ENCODE data around the gene NAV2. TPM values are rescaled to one million over a fixed set of nuclear protein-coding genes. Genes with fewer than 3 reads are reported as not detected.

The NAV2 gene
- total RNA-seq, 4 donors from 2014 or later, result 9.1 to 34.7 (median 22.2) TPM

DNA sequence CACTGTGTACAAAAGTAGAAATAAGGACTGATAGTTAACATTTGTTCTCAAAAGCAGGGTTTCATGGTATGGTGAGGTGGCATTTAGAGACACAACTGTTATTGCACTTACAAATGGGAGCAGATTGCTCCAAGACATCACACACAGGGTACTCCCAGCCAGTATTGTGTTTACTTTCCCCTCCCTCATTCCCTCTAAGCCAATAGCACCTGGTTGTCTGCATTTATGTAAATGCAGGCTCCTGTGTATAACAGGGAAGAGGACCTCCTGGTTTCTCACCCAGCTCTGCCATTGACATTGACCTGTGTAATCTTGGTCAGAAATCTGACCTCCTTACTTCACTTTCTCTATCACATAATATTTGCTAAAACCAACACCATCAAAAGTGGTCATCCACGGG lies 154.4 kb downstream of the NAV2 start:
- Histone ChIP-seq H3K27me3 (no peaks in the 10 kb centered on the region), H3K4me3 (no peak overlapping the region), H3K27ac (no peak overlapping the region), H3K9me3 (no peaks in the 10 kb centered on the region), H3K36me3 (no peaks in the 10 kb centered on the region), H3K4me1 (peaks cover 35% of the 10 kb centered on the region)
- DNase-seq (ENCODE audit: low spot score in 2 of 2), result no peak
- TF ChIP-seq EP300 (IDR thresholded peaks at IDR 0.05) (no peak), POLR2A (IDR thresholded peaks at IDR 0.05) (no peak), POLR2AphosphoS5 (IDR thresholded peaks at IDR 0.05) (no peak)
- TF ChIP-seq, protein P1, sequence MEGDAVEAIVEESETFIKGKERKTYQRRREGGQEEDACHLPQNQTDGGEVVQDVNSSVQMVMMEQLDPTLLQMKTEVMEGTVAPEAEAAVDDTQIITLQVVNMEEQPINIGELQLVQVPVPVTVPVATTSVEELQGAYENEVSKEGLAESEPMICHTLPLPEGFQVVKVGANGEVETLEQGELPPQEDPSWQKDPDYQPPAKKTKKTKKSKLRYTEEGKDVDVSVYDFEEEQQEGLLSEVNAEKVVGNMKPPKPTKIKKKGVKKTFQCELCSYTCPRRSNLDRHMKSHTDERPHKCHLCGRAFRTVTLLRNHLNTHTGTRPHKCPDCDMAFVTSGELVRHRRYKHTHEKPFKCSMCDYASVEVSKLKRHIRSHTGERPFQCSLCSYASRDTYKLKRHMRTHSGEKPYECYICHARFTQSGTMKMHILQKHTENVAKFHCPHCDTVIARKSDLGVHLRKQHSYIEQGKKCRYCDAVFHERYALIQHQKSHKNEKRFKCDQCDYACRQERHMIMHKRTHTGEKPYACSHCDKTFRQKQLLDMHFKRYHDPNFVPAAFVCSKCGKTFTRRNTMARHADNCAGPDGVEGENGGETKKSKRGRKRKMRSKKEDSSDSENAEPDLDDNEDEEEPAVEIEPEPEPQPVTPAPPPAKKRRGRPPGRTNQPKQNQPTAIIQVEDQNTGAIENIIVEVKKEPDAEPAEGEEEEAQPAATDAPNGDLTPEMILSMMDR (IDR thresholded peaks at IDR 0.05), result no peak
- 84% methylated on average over 1 of the region's 1 CpG for WGBS

DNA sequence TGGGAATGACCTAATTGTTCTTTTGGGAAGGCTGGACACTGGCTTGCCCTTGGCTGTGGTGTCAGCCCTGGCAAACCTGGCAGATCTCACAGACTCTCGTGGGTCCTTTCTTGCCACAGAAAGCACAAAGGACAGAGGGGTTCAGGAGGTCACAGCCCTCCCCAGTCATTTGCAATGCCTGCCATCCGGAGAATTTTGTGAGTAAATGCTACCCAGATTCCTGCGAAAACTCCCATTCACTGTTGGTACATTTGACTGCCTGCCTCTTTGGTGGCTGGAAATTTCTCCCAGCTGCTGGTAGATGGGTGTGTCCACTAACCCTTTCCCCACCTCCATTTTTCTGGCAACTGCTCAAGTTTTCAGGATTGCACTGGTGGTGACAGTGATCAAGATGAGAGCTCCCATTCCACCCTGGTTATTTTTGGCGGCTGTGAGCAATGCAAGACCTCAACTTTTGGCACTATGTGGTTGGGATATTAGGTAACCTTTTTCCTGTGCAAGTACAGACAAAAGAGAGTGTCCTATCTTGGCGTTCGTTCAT lies 155.7 kb downstream of the NAV2 start:
- TF ChIP-seq, protein P1 (IDR thresholded peaks at IDR 0.05), result no peak
- peak in 1 of 3 donors; percentile 58 for TF ChIP-seq POLR2AphosphoS5 (IDR thresholded peaks at IDR 0.05)
- H3K4me1 ChIP-seq, result peaks cover 44% of the 10 kb centered on the region
- no peak overlapping the region for H3K4me3 ChIP-seq
- no peaks in the 10 kb centered on the region for H3K36me3 ChIP-seq
- peak in 1 of 2 donors; percentile 68 for DNase-seq (ENCODE audit: low spot score in 2 of 2)
- H3K27ac ChIP-seq, result peak overlapping the region; percentile 60
- H3K27me3 ChIP-seq, result no peaks in the 10 kb centered on the region
- no peaks in the 10 kb centered on the region for H3K9me3 ChIP-seq
- WGBS, result 40% methylated on average over 6 of the region's 6 CpGs

DNA sequence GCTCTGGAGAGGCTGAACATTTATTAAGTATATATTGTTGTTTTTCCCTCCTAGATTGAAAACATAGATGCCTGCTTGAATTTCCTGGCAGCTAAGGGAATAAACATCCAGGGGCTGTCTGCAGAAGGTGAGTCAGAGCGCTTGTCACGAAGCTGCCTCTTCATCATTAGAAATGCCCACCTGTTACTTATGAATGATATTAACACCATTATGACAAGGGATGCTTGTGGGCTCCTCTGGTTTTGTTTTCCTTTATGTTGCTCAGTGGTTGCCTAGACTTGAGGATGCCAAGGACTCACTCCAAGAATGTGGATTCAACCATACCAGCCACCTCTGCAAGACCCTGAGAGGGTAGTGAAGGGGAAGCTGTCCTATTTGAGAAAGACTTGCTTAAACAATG lies 156.2 kb downstream of the NAV2 start:
- Histone ChIP-seq H3K4me3 (no peak overlapping the region), H3K4me1 (peaks cover 44% of the 10 kb centered on the region), H3K27me3 (no peaks in the 10 kb centered on the region), H3K9me3 (no peaks in the 10 kb centered on the region), H3K36me3 (no peaks in the 10 kb centered on the region), H3K27ac (peak overlapping the region; percentile 5)
- no peak for DNase-seq (ENCODE audit: low spot score in 2 of 2)
- 63% methylated on average over 2 of the region's 2 CpGs for WGBS
- TF ChIP-seq EP300 (IDR thresholded peaks at IDR 0.05) (no peak), POLR2A (IDR thresholded peaks at IDR 0.05) (no peak), POLR2AphosphoS5 (IDR thresholded peaks at IDR 0.05) (no peak)
- TF ChIP-seq, protein P1 (IDR thresholded peaks at IDR 0.05), result no peak

DNA sequence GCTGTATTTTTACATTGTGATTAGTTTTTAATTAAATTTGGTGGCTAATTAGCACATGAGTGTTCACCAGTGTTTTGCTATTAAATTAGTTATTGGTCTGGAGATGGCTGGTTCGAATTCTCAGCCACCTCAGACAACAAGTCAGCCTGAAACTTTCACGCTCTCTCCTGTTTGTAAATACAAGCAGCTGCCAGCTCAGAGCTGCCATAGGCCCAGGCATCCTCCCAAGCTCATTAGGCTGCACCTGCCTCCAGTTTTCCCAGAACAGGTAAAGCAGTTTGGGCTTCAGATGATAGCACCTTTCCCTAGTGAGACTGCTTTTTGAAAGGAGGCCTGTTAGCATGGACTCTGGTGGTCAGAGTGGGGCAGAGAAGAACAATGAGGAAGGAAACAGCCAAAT lies 156.8 kb downstream of the NAV2 start:
- WGBS, result 55% methylated on average over 2 of the region's 2 CpGs
- peak overlapping the region; percentile 5 for H3K27ac ChIP-seq

DNA sequence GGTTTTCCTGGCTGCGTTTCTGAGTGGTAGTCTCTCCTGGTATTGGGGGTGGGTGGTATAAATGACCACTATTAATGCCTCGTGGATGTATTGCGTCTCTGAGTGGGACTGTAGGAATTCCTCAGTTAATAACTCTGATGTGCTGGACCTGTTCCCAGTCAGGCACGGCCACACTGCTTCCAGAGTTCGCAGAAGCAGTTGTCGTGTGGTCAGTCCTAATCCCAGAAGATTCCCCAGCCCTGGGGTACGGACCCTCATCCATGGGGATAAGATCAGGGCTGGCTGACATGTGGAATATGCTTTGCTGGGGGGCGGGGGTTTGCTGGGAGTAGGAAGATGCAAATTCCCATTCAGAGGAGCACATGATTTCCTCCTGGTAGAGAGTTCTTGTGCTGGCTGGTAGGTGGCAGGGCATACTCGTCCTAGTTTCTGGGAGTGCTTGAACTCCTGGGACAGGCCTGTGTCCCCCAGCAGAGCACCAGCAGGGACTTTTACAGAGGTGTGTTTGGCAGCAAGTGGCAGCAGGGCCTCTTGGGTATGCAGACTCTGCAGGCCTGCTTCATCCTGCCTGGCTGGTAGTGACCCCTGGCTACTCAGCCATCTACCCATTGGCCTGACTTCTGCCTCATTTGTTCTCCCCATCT lies 157.4 kb downstream of the NAV2 start:
- H3K4me1 ChIP-seq, result peaks cover 42% of the 10 kb centered on the region
- H3K27ac ChIP-seq, result no peak overlapping the region
- no peaks in the 10 kb centered on the region for H3K27me3 ChIP-seq
- no peaks in the 10 kb centered on the region for H3K36me3 ChIP-seq
- no peak overlapping the region for H3K4me3 ChIP-seq
- TF ChIP-seq POLR2A (IDR thresholded peaks at IDR 0.05) (no peak), POLR2AphosphoS5 (IDR thresholded peaks at IDR 0.05) (no peak), EP300 (IDR thresholded peaks at IDR 0.05) (no peak)
- TF ChIP-seq, protein P1 (IDR thresholded peaks at IDR 0.05), result no peak
- 78% methylated on average over 8 of the region's 9 CpGs for WGBS
- no peaks in the 10 kb centered on the region for H3K9me3 ChIP-seq
- peak in 1 of 2 donors; percentile 34 for DNase-seq (ENCODE audit: low spot score in 2 of 2)

More for the DNA sequence above, 156.8 kb downstream of the NAV2 start:
- TF ChIP-seq EP300 (IDR thresholded peaks at IDR 0.05) (no peak), POLR2A (IDR thresholded peaks at IDR 0.05) (no peak), POLR2AphosphoS5 (IDR thresholded peaks at IDR 0.05) (no peak)
- TF ChIP-seq, protein P1 (IDR thresholded peaks at IDR 0.05), result no peak
- peaks cover 42% of the 10 kb centered on the region for H3K4me1 ChIP-seq
- H3K27me3 ChIP-seq, result no peaks in the 10 kb centered on the region
- H3K4me3 ChIP-seq, result no peak overlapping the region
- DNase-seq (ENCODE audit: low spot score in 2 of 2), result no peak
- H3K9me3 ChIP-seq, result no peaks in the 10 kb centered on the region
- H3K36me3 ChIP-seq, result no peaks in the 10 kb centered on the region
